Ectodermal cell (in vitro differentiated cells): Measurements from ENCODE around the gene ALDH2.
"Not testable (repeated sequence)": the region's sequence is repeated elsewhere in the genome, so short reads cannot be mapped to it uniquely, and the experiment has no call there.

Experiments
- H3K27ac ChIP-seq: 2 replicates; pipeline ENCODE4 v1.7.0; 2013; ENCODE audit warnings: mild to moderate bottlenecking, low read depth, low read length; ENCODE audit not compliant: insufficient read depth, poor library complexity, severe bottlenecking
- H3K27me3 ChIP-seq: 2 replicates; pipeline ENCODE4 v1.7.0; 2013; ENCODE audit warnings: mild to moderate bottlenecking, low read length; ENCODE audit not compliant: insufficient read depth, control insufficient read depth, poor library complexity, severe bottlenecking
- H3K36me3 ChIP-seq: one replicate; pipeline ENCODE4 v1.7.0; 2013; ENCODE audit warnings: low read length; ENCODE audit not compliant: control insufficient read depth, insufficient read depth
- H3K4me1 ChIP-seq: one replicate; pipeline ENCODE4 v1.7.0; 2013; ENCODE audit warnings: low read length; ENCODE audit not compliant: control insufficient read depth, insufficient read depth
- H3K4me3 ChIP-seq: 2 replicates; pipeline ENCODE4 v1.7.0; 2013; ENCODE audit warnings: low read depth, low read length, control low read depth; ENCODE audit not compliant: insufficient read depth
- H3K9me3 ChIP-seq: 2 replicates; pipeline ENCODE4 v1.7.0; 2013; ENCODE audit warnings: mild to moderate bottlenecking, low read length, moderate library complexity; ENCODE audit not compliant: control insufficient read depth
- WGBS, 2 experiments: methylation state at CpG; one replicate each; pipeline ENCODE4 v1.1.7; 2013; ENCODE audit warnings: missing lambda C conversion rate in 2 of 2; 5-methylcytosine and 5-hydroxymethylcytosine counted together

Gene ALDH2

GRCh38 chr12:111824312-111824711, 57.6 kb downstream of the ALDH2 start:
- H3K4me1 ChIP-seq, H3K27me3 ChIP-seq, H3K36me3 ChIP-seq, H3K9me3 ChIP-seq, H3K27ac ChIP-seq, H3K4me3 ChIP-seq: not testable (repeated sequence)
- WGBS, 2 experiments = 47 to 55% methylated on average over 4 of the region's 4 CpGs

GRCh38 chr12:111825509-111825908, 58.8 kb downstream of the ALDH2 start:
- Histone ChIP-seq H3K4me1 (no peaks in the 10 kb centered on the region), H3K36me3 (no peaks in the 10 kb centered on the region), H3K9me3 (no peaks in the 10 kb centered on the region), H3K27ac (no peak overlapping the region), H3K4me3 (no peak overlapping the region), H3K27me3 (no peaks in the 10 kb centered on the region)
- WGBS, 2 experiments = 94 to 95% methylated on average over 5 of the region's 5 CpGs

GRCh38 chr12:111826316-111826715, 59.6 kb downstream of the ALDH2 start:
- Histone ChIP-seq H3K27me3 (no peaks in the 10 kb centered on the region), H3K9me3 (no peaks in the 10 kb centered on the region), H3K4me3 (no peak overlapping the region), H3K36me3 (no peaks in the 10 kb centered on the region), H3K4me1 (no peaks in the 10 kb centered on the region), H3K27ac (no peak overlapping the region)
- WGBS, 2 experiments = 90 to 92% methylated on average over 3 of the region's 3 CpGs

GRCh38 chr12:111826992-111827391, 60.3 kb downstream of the ALDH2 start:
- no peaks in the 10 kb centered on the region for H3K36me3 ChIP-seq

GRCh38 chr12:111827907-111828306, 61.2 kb downstream of the ALDH2 start:
- no peaks in the 10 kb centered on the region for H3K27me3 ChIP-seq
- no peak overlapping the region for H3K4me3 ChIP-seq
- no peaks in the 10 kb centered on the region for H3K9me3 ChIP-seq
- WGBS, 2 experiments = 89 to 96% methylated on average over 4 of the region's 4 CpGs
- no peak overlapping the region for H3K27ac ChIP-seq
- no peaks in the 10 kb centered on the region for H3K36me3 ChIP-seq
- H3K4me1 ChIP-seq = no peaks in the 10 kb centered on the region

More at GRCh38 chr12:111826992-111827391, 60.3 kb downstream of the ALDH2 start:
- Histone ChIP-seq H3K27me3 (no peaks in the 10 kb centered on the region), H3K27ac (no peak overlapping the region), H3K9me3 (no peaks in the 10 kb centered on the region), H3K4me1 (no peaks in the 10 kb centered on the region), H3K4me3 (no peak overlapping the region)
- 86 to 91% methylated on average over 2 of the region's 2 CpGs for WGBS, 2 experiments

- no peaks in the 10 kb centered on the region for H3K27me3 ChIP-seq
- 88% methylated on average over 8 of the region's 8 CpGs for WGBS, 2 experiments
Observed at GRCh38 chr12:111828338-111828979, 61.7 kb downstream of the ALDH2 start.

GRCh38 chr12:111829635-111830034, 62.9 kb downstream of the ALDH2 start:
- H3K36me3 ChIP-seq, H3K9me3 ChIP-seq, H3K4me3 ChIP-seq, H3K27ac ChIP-seq, H3K27me3 ChIP-seq, H3K4me1 ChIP-seq: not testable (repeated sequence)
- WGBS, 2 experiments = 89 to 92% methylated on average over 2 to 3 of the region's 3 CpGs

More at GRCh38 chr12:111828338-111828979, 61.7 kb downstream of the ALDH2 start:
- H3K36me3 ChIP-seq = no peaks in the 10 kb centered on the region
- no peak overlapping the region for H3K27ac ChIP-seq
- no peaks in the 10 kb centered on the region for H3K4me1 ChIP-seq
- no peaks in the 10 kb centered on the region for H3K9me3 ChIP-seq
- H3K4me3 ChIP-seq = no peak overlapping the region

GRCh38 chr12:111834740-111835386, 68.1 kb downstream of the ALDH2 start:
- H3K27ac ChIP-seq, H3K36me3 ChIP-seq, H3K4me1 ChIP-seq, H3K4me3 ChIP-seq, H3K27me3 ChIP-seq, H3K9me3 ChIP-seq: not testable (repeated sequence)
- 81 to 82% methylated on average over 22 of the region's 22 CpGs for WGBS, 2 experiments

- H3K36me3 ChIP-seq, H3K27me3 ChIP-seq, H3K4me3 ChIP-seq, H3K9me3 ChIP-seq, H3K4me1 ChIP-seq, H3K27ac ChIP-seq: not testable (repeated sequence)
- 95 to 96% methylated on average over 28 of the region's 28 CpGs for WGBS, 2 experiments
Observed at GRCh38 chr12:111835531-111836181, 68.9 kb downstream of the ALDH2 start.

- H3K27ac ChIP-seq = no peak overlapping the region
- 95 to 97% methylated on average over 3 of the region's 3 CpGs for WGBS, 2 experiments
- H3K9me3 ChIP-seq = no peaks in the 10 kb centered on the region
- peaks cover 9% of the 10 kb centered on the region for H3K4me1 ChIP-seq
- H3K36me3 ChIP-seq = peaks cover 5% of the 10 kb centered on the region
- no peaks in the 10 kb centered on the region for H3K27me3 ChIP-seq
- no peak overlapping the region for H3K4me3 ChIP-seq
Observed at GRCh38 chr12:111838353-111838752, 71.6 kb downstream of the ALDH2 start.
